NT2/D1 (cell line): ENCODE results near the gene CDC6.
A peak's percentile ranks its signal among the peaks of the same experiment; 100 is the strongest.

Experiments
- DNase-seq: peaks from one replicate; pipeline ENCODE4 v3.0.0-alpha.2; 2011; ENCODE audit warnings: low read depth, low spot score
- H3K27me3 ChIP-seq: 2 replicates; pipeline ENCODE4 v1.6.0; 2011; ENCODE audit warnings: mild to moderate bottlenecking; ENCODE audit not compliant: insufficient read length, insufficient read depth
- H3K36me3 ChIP-seq: 2 replicates; pipeline ENCODE4 v1.6.1; 2011; ENCODE audit warnings: mild to moderate bottlenecking, low read length, mixed read lengths; ENCODE audit not compliant: insufficient read depth, insufficient read length
- H3K4me1 ChIP-seq: 2 replicates; pipeline ENCODE4 v1.5.1; 2011; ENCODE audit not compliant: insufficient read depth, insufficient read length
- H3K4me3 ChIP-seq: 2 replicates; pipeline ENCODE4 v1.5.1; 2011; ENCODE audit warnings: low read depth; ENCODE audit not compliant: insufficient read length
- H3K9ac ChIP-seq: 2 replicates; pipeline ENCODE4 v1.6.0; 2011; ENCODE audit warnings: low read depth; ENCODE audit not compliant: insufficient read length
- H3K9me3 ChIP-seq: 2 replicates; pipeline ENCODE4 v1.5.1; 2011; ENCODE audit warnings: mild to moderate bottlenecking, low read length; ENCODE audit not compliant: insufficient read depth
- SUZ12 ChIP-seq: IDR thresholded peaks from 2 replicates; pipeline ENCODE4 v1.6.1; 2011; ENCODE audit not compliant: insufficient read length, insufficient read depth; ENCODE audit errors: extremely low read depth
- YY1 ChIP-seq: IDR thresholded peaks from 2 replicates; pipeline ENCODE4 v1.6.1; 2011; ENCODE audit not compliant: insufficient read length, insufficient read depth
- ZNF274 ChIP-seq: IDR thresholded peaks from 2 replicates; pipeline ENCODE4 v1.6.1; 2011; ENCODE audit warnings: mild to moderate bottlenecking, low read depth, low read length

Gene CDC6

DNA sequence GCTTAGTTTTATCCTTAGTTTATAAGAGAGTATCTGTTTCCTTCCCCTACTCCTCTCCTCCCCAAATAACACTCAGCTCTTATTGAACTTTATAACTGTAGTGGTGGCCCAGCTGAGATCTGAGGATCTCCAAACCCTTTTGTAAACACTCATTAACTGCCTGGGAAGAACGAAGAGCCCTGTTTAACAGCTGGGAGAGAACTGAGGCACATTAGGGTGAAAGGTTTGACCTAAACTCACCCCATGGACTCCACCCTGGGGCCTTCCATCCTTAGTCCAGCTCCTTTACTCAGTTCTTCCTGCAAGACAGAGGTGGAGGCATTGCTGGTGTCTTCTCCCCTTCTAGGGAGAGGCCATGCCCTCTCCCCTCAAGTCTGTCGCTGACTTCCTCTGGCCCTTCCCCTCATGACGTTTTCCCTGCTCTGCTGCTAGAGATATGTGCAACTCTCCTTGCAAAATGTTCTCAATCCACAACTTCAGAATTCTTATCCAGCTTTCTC, 20.1 kb downstream of the CDC6 start:
- no peaks in the 10 kb centered on the region for H3K9me3 ChIP-seq
- H3K9ac ChIP-seq, result peak overlapping the region; percentile 34
- peaks cover 21% of the 10 kb centered on the region for H3K4me1 ChIP-seq
- no peaks in the 10 kb centered on the region for H3K27me3 ChIP-seq
- peaks cover 19% of the 10 kb centered on the region for H3K36me3 ChIP-seq
- DNase-seq, result no peak
- TF ChIP-seq SUZ12 (no peak), YY1 (no peak), ZNF274 (no peak)
- no peak overlapping the region for H3K4me3 ChIP-seq

GRCh38 chr17:40309031-40309948, 21.6 kb downstream of the CDC6 start, which contains the start of gene RARA:
TSS of gene RARA (plus strand) at chr17:40309180. CDS start at chr17:40331219, 22,039 bp downstream.
- peaks cover 21% of the 10 kb centered on the region for H3K4me1 ChIP-seq
- TF ChIP-seq SUZ12, result no peak
- no peak for TF ChIP-seq ZNF274
- TF ChIP-seq YY1, result no peak
- peak within 1 kb of the TSS; percentile 76 for H3K4me3 ChIP-seq
- no peaks in the 10 kb centered on the region for H3K9me3 ChIP-seq
- peaks cover 4% of the 10 kb centered on the region for H3K36me3 ChIP-seq
- H3K9ac ChIP-seq, result peak within 1 kb of the TSS; percentile 92
- H3K27me3 ChIP-seq, result no peaks in the 10 kb centered on the region
- no peak for DNase-seq

- H3K4me1 ChIP-seq, result peaks cover 25% of the 10 kb centered on the region
- no peak for DNase-seq
- H3K27me3 ChIP-seq, result no peaks in the 10 kb centered on the region
- H3K9me3 ChIP-seq, result no peaks in the 10 kb centered on the region
- peaks cover 2% of the 10 kb centered on the region for H3K36me3 ChIP-seq
- H3K4me3 ChIP-seq, result peak overlapping the region; percentile 76
- peak overlapping the region; percentile 92 for H3K9ac ChIP-seq
- no peak for TF ChIP-seq ZNF274
- no peak for TF ChIP-seq YY1
- no peak for TF ChIP-seq SUZ12
These were observed 22.4 kb downstream of the CDC6 start for GRCh38 chr17:40309949-40310510.

GRCh38 chr17:40310882-40311391, 23.3 kb downstream of the CDC6 start:
- no peak for DNase-seq
- TF ChIP-seq YY1 (no peak), ZNF274 (no peak), SUZ12 (no peak)
- Histone ChIP-seq H3K4me3 (no peak overlapping the region), H3K9me3 (no peaks in the 10 kb centered on the region), H3K9ac (no peak overlapping the region), H3K36me3 (no peaks in the 10 kb centered on the region), H3K4me1 (peaks cover 31% of the 10 kb centered on the region), H3K27me3 (peaks cover 3% of the 10 kb centered on the region)

- Histone ChIP-seq H3K27me3 (peaks cover 7% of the 10 kb centered on the region), H3K4me1 (peaks cover 37% of the 10 kb centered on the region), H3K4me3 (no peak overlapping the region), H3K9me3 (no peaks in the 10 kb centered on the region), H3K36me3 (no peaks in the 10 kb centered on the region), H3K9ac (no peak overlapping the region)
- DNase-seq, result no peak
- TF ChIP-seq SUZ12, result no peak
- no peak for TF ChIP-seq YY1
- no peak for TF ChIP-seq ZNF274
These were observed 23.9 kb downstream of the CDC6 start for GRCh38 chr17:40311575-40311974.

GRCh38 chr17:40312131-40312731, 24.6 kb downstream of the CDC6 start:
- Histone ChIP-seq H3K27me3 (peaks cover 12% of the 10 kb centered on the region), H3K4me3 (no peak overlapping the region), H3K9ac (no peak overlapping the region), H3K9me3 (no peaks in the 10 kb centered on the region), H3K36me3 (no peaks in the 10 kb centered on the region), H3K4me1 (peaks cover 38% of the 10 kb centered on the region)
- no peak for TF ChIP-seq YY1
- TF ChIP-seq ZNF274, result no peak
- no peak for TF ChIP-seq SUZ12
- no peak for DNase-seq
